ENCODE measurements around the gene PIKFYVE.
A peak's percentile ranks its signal among the peaks of the same experiment; 100 is the strongest.
"Not testable (repeated sequence)": the region's sequence is repeated elsewhere in the genome, so short reads cannot be mapped to it uniquely, and the experiment has no call there.

Gene PIKFYVE

DNA sequence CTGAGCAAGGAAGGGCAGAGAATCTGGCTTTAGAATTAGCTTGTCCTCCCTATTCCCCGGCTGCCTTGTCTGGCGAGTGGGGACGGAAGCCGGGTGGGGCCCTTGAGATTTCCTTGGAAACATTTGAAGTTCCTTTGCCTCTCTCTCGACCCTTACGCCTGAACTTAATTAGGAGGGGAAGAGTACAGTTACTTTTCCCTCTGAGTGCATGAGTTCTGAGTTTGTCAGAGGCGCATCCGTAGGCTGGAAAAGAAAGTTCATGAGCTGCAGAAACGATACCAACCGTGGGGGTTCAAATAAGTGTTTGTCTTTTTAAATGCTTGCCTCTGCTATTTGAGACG lies 468 bp downstream of the PIKFYVE start:
- in situ Hi-C loops (cut with MboI; ENCODE audit: low pct_unique_long_range_greater_than_20kb, low sequenced_read_pairs, unreplicated experiment) = no loop called here
- TF ChIP-seq, protein P1, sequence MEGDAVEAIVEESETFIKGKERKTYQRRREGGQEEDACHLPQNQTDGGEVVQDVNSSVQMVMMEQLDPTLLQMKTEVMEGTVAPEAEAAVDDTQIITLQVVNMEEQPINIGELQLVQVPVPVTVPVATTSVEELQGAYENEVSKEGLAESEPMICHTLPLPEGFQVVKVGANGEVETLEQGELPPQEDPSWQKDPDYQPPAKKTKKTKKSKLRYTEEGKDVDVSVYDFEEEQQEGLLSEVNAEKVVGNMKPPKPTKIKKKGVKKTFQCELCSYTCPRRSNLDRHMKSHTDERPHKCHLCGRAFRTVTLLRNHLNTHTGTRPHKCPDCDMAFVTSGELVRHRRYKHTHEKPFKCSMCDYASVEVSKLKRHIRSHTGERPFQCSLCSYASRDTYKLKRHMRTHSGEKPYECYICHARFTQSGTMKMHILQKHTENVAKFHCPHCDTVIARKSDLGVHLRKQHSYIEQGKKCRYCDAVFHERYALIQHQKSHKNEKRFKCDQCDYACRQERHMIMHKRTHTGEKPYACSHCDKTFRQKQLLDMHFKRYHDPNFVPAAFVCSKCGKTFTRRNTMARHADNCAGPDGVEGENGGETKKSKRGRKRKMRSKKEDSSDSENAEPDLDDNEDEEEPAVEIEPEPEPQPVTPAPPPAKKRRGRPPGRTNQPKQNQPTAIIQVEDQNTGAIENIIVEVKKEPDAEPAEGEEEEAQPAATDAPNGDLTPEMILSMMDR (IDR thresholded peaks at IDR 0.05; ENCODE audit: extremely low read depth, insufficient read depth, missing control alignments) = no peak
- no peak for DNase-seq (ENCODE audit: low spot score)

DNA sequence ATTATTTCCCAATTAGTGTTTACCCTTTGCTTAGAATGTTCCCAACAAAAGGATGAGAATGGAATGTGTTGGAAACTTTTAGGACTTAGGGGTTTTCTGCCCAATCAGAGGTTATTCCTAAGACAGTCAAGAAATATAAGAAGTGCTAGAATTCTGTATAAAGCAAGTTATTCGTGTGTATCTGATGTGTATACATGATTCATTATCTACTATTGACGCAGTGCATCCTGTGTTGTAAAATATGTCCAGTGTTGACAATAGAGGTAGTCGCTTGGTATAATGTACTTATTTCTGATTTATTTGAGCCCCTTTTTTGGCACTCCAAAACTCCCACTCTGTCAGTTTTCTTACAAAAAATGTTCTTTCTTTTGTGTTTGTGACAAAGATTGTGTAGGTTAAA lies 881 bp downstream of the PIKFYVE start:
- in situ Hi-C loops (cut with MboI; ENCODE audit: low pct_unique_long_range_greater_than_20kb, low sequenced_read_pairs, unreplicated experiment) = no loop called here
- TF ChIP-seq, protein P1 (IDR thresholded peaks at IDR 0.05; ENCODE audit: extremely low read depth, insufficient read depth, missing control alignments) = no peak
- DNase-seq (ENCODE audit: low spot score) = no peak

DNA sequence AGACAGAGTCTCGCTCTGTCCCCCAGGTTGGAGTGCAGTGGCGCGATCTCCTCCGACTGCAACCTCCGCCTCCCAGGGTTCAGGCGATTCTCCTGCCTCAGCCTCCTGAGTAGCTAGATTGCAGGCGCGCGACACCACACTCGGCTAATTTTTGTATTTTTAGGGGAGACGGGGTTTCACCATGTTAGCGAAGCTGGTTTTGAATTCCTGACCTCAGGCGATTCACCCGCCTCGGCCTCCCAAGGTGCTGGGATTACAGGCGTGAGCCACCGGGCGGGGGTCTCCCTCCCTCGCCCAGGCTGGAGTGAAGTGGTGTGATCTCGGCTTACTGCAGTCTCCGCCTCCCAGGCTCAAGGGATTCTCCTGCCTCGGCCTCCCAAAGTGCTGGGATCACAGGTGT lies 1.5 kb downstream of the PIKFYVE start:
- in situ Hi-C loops (cut with MboI; ENCODE audit: low pct_unique_long_range_greater_than_20kb, low sequenced_read_pairs, unreplicated experiment) = not testable (repeated sequence)

DNA sequence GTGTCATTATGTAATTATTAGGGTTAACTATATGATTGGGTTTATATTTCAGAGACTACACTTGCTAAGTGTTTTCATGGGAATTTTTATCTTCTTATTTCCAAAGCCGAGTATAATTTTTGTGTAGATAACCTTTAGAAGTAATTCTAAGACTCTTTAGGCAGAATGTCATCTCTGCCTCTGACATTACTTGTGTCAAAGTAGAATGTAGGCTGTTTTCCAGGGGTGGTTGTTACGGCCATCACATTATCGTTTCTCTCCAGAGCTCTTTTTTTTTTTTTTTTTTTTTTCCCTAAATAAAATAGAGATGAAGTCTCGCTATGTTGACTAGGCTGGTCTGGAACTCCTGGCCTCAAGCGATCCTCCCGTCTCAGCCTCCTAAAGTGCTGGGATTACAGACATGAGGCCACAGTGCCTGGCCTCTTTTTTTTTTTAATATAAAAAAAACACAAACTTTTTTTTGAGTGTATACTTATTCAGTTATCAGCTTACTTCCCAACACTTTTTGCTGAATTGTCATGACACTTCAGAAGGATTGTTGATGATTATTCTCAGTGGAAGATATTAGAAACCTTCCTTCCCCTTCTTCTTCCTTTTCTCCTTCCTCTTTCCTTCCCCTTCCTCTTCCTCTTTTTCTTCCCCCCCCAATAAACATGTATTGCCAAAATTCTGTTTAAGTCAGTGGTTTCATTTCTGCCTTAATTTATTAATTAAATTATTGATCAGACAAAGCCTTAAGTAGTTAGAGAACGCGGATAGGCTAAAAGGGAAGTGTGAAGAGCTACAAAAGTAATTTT lies 2.3 kb downstream of the PIKFYVE start:
- TF ChIP-seq, protein P1 (IDR thresholded peaks at IDR 0.05; ENCODE audit: extremely low read depth, insufficient read depth, missing control alignments) = no peak
- DNase-seq (ENCODE audit: low spot score) = no peak
- in situ Hi-C loops (cut with MboI; ENCODE audit: low pct_unique_long_range_greater_than_20kb, low sequenced_read_pairs, unreplicated experiment) = no loop called here

More for the DNA sequence above, 1.5 kb downstream of the PIKFYVE start:
- not testable (repeated sequence) for DNase-seq (ENCODE audit: low spot score)

DNA sequence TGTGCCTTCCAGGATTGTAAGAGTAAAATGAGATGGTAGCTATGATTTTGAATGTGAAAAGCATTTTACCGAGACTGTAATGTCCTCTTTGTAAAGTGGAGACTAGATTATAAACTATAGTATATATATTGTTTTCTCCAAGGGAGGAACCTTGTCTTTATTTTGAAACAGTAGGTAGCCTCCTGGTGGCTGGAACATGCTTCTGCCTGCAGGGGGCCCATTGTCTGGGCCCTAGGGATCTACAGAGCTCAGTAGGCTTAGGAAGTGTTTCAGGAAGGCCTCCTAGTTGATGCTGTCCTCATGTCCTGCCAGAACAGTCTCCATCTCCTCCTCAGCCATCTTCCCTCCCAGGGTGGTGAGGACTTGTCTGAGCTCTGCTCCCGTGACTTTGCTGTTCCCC lies 3.0 kb downstream of the PIKFYVE start:
- TF ChIP-seq, protein P1 (IDR thresholded peaks at IDR 0.05; ENCODE audit: extremely low read depth, insufficient read depth, missing control alignments) = peak; percentile 20
- no peak for DNase-seq (ENCODE audit: low spot score)
- in situ Hi-C loops (cut with MboI; ENCODE audit: low pct_unique_long_range_greater_than_20kb, low sequenced_read_pairs, unreplicated experiment) = no loop called here

DNA sequence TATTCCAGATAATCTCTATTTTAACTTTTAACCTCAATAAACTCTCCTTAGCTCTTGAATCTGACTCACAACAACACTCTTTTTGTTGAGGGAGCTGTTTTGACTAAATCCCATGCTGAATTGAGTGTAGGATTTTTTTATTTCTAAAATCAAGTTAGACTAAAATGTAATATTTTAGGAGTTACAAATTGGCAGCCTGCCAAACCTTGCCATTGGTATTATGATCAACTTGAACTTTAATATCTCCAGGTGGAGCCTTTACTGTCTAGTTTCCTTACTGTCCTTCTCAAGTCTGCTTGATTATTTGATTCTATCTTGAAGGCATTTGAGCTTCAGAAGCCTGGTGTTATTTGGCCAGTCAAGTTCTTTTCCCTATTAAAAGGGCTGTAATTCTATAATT lies 8.7 kb downstream of the PIKFYVE start:
- no peak for DNase-seq (ENCODE audit: low spot score)
- in situ Hi-C loops (cut with MboI; ENCODE audit: low pct_unique_long_range_greater_than_20kb, low sequenced_read_pairs, unreplicated experiment) = no loop called here
- TF ChIP-seq, protein P1 (IDR thresholded peaks at IDR 0.05; ENCODE audit: extremely low read depth, insufficient read depth, missing control alignments) = no peak

DNA sequence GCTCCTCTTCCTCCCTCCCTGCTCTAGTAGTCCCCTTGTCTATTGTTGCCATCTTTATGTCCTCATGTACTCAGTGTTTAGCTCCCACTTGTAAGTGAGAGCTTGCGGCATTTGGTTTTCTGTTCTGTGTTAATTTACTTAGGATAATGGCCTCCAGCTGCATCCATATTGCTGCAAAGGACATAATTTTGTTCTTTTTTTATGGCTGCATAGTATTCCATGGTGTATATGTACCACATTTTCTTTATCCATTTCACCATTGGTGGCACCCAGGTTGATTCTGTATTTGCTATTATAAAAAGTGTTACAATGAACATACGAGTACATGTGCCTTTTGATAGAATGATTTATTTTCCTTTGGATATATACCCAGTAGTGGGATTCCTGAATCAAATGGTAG lies 12.5 kb downstream of the PIKFYVE start:
- TF ChIP-seq, protein P1 (IDR thresholded peaks at IDR 0.05; ENCODE audit: extremely low read depth, insufficient read depth, missing control alignments) = no peak
- in situ Hi-C loops (cut with MboI; ENCODE audit: low pct_unique_long_range_greater_than_20kb, low sequenced_read_pairs, unreplicated experiment) = no loop called here
- no peak for DNase-seq (ENCODE audit: low spot score)

Measured in GM13977 (cell line).